Breast epithelium (tissue), 3 donors: ENCODE results near the gene GFRA1.

ENCODE experiments used
- POLR2A ChIP-seq: fragments of 450-650 bp; IDR thresholded peaks from one replicate; pipeline ENCODE4 v1.6.1; 2016; ENCODE audit warnings: antibody characterized with exemption, mild to moderate bottlenecking, moderate library complexity
- TF ChIP-seq, protein P1 (sequence below), 3 donors: fragments of 450-650 bp; IDR thresholded peaks; one replicate each; pipeline ENCODE4 v1.5.1; 2016 to 2017; ENCODE audit warnings: antibody characterized with exemption in 3 of 3, mild to moderate bottlenecking in 3 of 3, moderate library complexity in 3 of 3

DNA sequence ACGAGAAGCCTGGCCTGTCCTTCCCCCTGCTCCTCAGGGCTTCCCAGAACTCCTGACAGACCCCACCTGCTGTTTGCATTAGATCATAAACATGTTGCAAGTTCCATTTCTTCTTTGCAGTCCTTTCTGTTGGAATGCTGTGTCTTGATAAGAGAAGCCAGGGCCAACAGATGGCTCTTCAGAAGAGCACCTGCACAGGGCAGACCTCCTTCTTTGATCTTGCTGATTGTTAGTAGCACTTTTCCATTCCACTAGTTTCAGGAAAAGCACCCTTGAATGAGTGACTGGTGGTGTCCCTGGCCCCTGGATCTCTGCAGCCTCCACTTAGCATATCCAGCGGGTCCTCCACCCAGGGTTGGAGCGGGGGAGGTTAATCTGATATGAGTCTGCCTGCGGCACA lies 243.2 kb downstream of the GFRA1 start:
- TF ChIP-seq, protein P1, sequence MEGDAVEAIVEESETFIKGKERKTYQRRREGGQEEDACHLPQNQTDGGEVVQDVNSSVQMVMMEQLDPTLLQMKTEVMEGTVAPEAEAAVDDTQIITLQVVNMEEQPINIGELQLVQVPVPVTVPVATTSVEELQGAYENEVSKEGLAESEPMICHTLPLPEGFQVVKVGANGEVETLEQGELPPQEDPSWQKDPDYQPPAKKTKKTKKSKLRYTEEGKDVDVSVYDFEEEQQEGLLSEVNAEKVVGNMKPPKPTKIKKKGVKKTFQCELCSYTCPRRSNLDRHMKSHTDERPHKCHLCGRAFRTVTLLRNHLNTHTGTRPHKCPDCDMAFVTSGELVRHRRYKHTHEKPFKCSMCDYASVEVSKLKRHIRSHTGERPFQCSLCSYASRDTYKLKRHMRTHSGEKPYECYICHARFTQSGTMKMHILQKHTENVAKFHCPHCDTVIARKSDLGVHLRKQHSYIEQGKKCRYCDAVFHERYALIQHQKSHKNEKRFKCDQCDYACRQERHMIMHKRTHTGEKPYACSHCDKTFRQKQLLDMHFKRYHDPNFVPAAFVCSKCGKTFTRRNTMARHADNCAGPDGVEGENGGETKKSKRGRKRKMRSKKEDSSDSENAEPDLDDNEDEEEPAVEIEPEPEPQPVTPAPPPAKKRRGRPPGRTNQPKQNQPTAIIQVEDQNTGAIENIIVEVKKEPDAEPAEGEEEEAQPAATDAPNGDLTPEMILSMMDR (IDR thresholded peaks at IDR 0.05): no peak
- no peak for TF ChIP-seq POLR2A
